ENCODE measurements around the gene IFT122. TPM values are rescaled to one million over a fixed set of nuclear protein-coding genes. Genes with fewer than 3 reads are reported as not detected.
A peak's percentile ranks its signal among the peaks of the same experiment; 100 is the strongest.

Gene IFT122
- total RNA-seq, 5 donors from 2014 or later (not counting 1 experiment from before 2014, with no cell fraction given): 15.0 to 23.9 (median 18.1) TPM

- Histone ChIP-seq H3K36me3 (ENCODE audit: control insufficient read depth in 2 of 2, extremely low read depth in 1 of 2, insufficient read depth in 1 of 2, low read length in 1 of 2) (peaks cover 0 to 17% of the 10 kb centered on the region in 2 donors), H3K27me3 (replicated peaks in 1 of 2; ENCODE audit: control insufficient read depth in 2 of 2, extremely low read depth in 1 of 2, insufficient read depth in 2 of 2, low read length in 1 of 2) (no peaks in the 10 kb centered on the region), H3K4me1 (ENCODE audit: control insufficient read depth in 1 of 2, extremely low read depth in 1 of 2, insufficient read depth in 2 of 2, low read length in 2 of 2) (peaks cover 18 to 23% of the 10 kb centered on the region in 2 experiments), H3K27ac (ENCODE audit: low read length) (peak overlapping the region; percentile 86), H3K9me3 (no peaks in the 10 kb centered on the region), H3K4me3 (ENCODE audit: control insufficient read depth in 1 of 2, extremely low read depth in 1 of 2, low read length in 1 of 2) (peak overlapping the region in 1 of 2 donors; percentile 89)
- no CpG with 5 or more reads among the region's 9 CpGs for WGBS (ENCODE audit: insufficient coverage)
- peak in 5 of 35 experiments; percentile 5 to 35 (median 14) for DNase-seq
- CTCF ChIA-PET: interaction anchor here in 1 of 2 donors (0.6 kb wide), 2 partner anchors 49 to 326 kb away, joined by 3 read pairs; no protein-coding TSS in a partner anchor
- no peak for ATAC-seq (replicated peaks in 1 of 4)
- H3K36me3 Mint-ChIP-seq: peaks cover 16% of the 10 kb centered on the region
- no peaks in the 10 kb centered on the region for H3K27me3 Mint-ChIP-seq
- POLR2A ChIA-PET: interaction anchor here (0.6 to 1.0 kb wide), 3 partner anchors 125 to 388 kb away, joined by 3 to 6 read pairs (median 4); a partner anchor contains a TSS
- H3K4me3 Mint-ChIP-seq: peak overlapping the region; percentile 83 to 92 (median 85)
- no peaks in the 10 kb centered on the region for H3K9me3 Mint-ChIP-seq
- peaks cover 60 to 72% (median 61%) of the 10 kb centered on the region in 3 donors for H3K4me1 Mint-ChIP-seq
- peak overlapping the region; percentile 94 to 96 for H3K27ac Mint-ChIP-seq
Observed at GRCh38 chr3:129441215-129441614, 1.2 kb downstream of the IFT122 start.

- ChIA-PET CTCF (interaction anchor here in 1 of 2 donors (0.6 kb wide), 3 partner anchors 48 to 833 kb away, joined by 3 read pairs; no protein-coding TSS in a partner anchor), POLR2A (interaction anchor here (0.6 to 0.7 kb wide), 3 partner anchors 13 to 387 kb away, joined by 4 to 8 read pairs (median 6); no protein-coding TSS in a partner anchor)
- Mint-ChIP-seq H3K27me3 (no peaks in the 10 kb centered on the region), H3K36me3 (peaks cover 10% of the 10 kb centered on the region), H3K4me3 (peak overlapping the region; percentile 83 to 92 (median 85)), H3K4me1 (peaks cover 55 to 67% (median 55%) of the 10 kb centered on the region in 3 donors), H3K9me3 (no peaks in the 10 kb centered on the region), H3K27ac (peak overlapping the region; percentile 94 to 96)
- H3K4me3 ChIP-seq (ENCODE audit: control insufficient read depth in 1 of 2, extremely low read depth in 1 of 2, low read length in 1 of 2): no peak overlapping the region
- H3K9me3 ChIP-seq: no peaks in the 10 kb centered on the region
- no peaks in the 10 kb centered on the region for H3K27me3 ChIP-seq (replicated peaks in 1 of 2; ENCODE audit: control insufficient read depth in 2 of 2, extremely low read depth in 1 of 2, insufficient read depth in 2 of 2, low read length in 1 of 2)
- peaks cover 18 to 23% of the 10 kb centered on the region in 2 experiments for H3K4me1 ChIP-seq (ENCODE audit: control insufficient read depth in 1 of 2, extremely low read depth in 1 of 2, insufficient read depth in 2 of 2, low read length in 2 of 2)
- DNase-seq (no peak), ATAC-seq (replicated peaks in 1 of 4) (no peak)
- peaks cover 0 to 11% of the 10 kb centered on the region in 2 donors for H3K36me3 ChIP-seq (ENCODE audit: control insufficient read depth in 2 of 2, extremely low read depth in 1 of 2, insufficient read depth in 1 of 2, low read length in 1 of 2)
- no CpG with 5 or more reads among the region's 4 CpGs for WGBS (ENCODE audit: insufficient coverage)
- peak overlapping the region; percentile 86 for H3K27ac ChIP-seq (ENCODE audit: low read length)
Observed at GRCh38 chr3:129441782-129442181, 1.8 kb downstream of the IFT122 start.

DNA sequence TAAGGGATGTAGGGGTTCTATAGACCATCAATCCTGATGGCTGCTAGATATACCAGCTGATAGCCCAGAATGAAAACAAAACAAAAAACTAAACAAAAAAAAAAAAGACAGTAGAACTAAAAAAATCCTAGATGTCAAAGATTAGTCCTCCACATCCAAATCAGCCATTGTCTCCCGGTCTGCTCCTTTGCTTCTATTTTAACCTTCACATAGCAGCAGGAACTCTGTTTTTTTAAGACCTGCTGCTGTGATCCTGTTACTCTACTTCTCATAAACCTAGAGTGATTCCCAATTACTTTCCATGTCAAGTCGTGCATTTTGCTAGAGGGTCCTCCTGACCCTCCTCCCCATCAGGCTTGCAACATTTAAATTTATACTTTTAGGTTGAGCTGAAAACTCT, 2.5 kb downstream of the IFT122 start:
- H3K4me1 Mint-ChIP-seq: peaks cover 49 to 61% (median 52%) of the 10 kb centered on the region in 3 donors
- peak overlapping the region; percentile 86 for H3K27ac ChIP-seq (ENCODE audit: low read length)

DNA sequence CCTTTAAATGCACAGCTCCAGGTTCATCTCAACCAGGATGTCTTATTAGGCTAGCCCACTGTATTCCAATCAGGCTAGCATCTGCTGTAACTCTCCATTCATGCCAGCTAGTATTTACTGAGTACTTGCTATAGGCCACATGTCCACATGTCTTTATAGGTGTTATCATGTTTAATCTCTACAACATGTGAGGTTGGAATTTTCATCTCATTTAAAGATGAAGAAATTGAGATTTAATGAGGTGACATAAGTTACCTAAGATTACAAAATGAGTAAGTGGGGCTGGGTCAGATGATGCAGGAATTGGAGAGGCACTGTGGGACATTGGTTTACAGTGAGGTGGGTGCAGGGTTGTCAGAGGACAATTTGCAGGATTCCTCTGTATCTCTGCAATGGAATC, 2.9 kb downstream of the IFT122 start:
- ChIA-PET POLR2A (interaction anchor here in 1 of 2 donors (0.6 kb wide), 1 partner anchor 162 kb away, joined by 7 read pairs; no protein-coding TSS in a partner anchor), CTCF (no interaction called here)
- Mint-ChIP-seq H3K27ac (peak overlapping the region; percentile 94 to 96), H3K4me3 (no peak overlapping the region), H3K36me3 (peaks cover 1% of the 10 kb centered on the region), H3K4me1 (peaks cover 44 to 56% (median 48%) of the 10 kb centered on the region in 3 donors), H3K27me3 (no peaks in the 10 kb centered on the region), H3K9me3 (no peaks in the 10 kb centered on the region)
- ATAC-seq (replicated peaks in 1 of 4) (no peak), DNase-seq (no peak)
- H3K27me3 ChIP-seq (replicated peaks in 1 of 2; ENCODE audit: control insufficient read depth in 2 of 2, extremely low read depth in 1 of 2, insufficient read depth in 2 of 2, low read length in 1 of 2): no peaks in the 10 kb centered on the region
- no peak overlapping the region for H3K4me3 ChIP-seq (ENCODE audit: control insufficient read depth in 1 of 2, extremely low read depth in 1 of 2, low read length in 1 of 2)
- peaks cover 18 to 23% of the 10 kb centered on the region in 2 experiments for H3K4me1 ChIP-seq (ENCODE audit: control insufficient read depth in 1 of 2, extremely low read depth in 1 of 2, insufficient read depth in 2 of 2, low read length in 2 of 2)
- H3K36me3 ChIP-seq (ENCODE audit: control insufficient read depth in 2 of 2, extremely low read depth in 1 of 2, insufficient read depth in 1 of 2, low read length in 1 of 2): peaks cover 0 to 1% of the 10 kb centered on the region in 2 donors
- no peaks in the 10 kb centered on the region for H3K9me3 ChIP-seq
- H3K27ac ChIP-seq (ENCODE audit: low read length): peak overlapping the region; percentile 86

More for the DNA sequence above, 2.5 kb downstream of the IFT122 start:
- H3K27me3 ChIP-seq (replicated peaks in 1 of 2; ENCODE audit: control insufficient read depth in 2 of 2, extremely low read depth in 1 of 2, insufficient read depth in 2 of 2, low read length in 1 of 2): no peaks in the 10 kb centered on the region
- H3K9me3 Mint-ChIP-seq: no peaks in the 10 kb centered on the region
- peaks cover 6% of the 10 kb centered on the region for H3K36me3 Mint-ChIP-seq
- DNase-seq: no peak
- no peaks in the 10 kb centered on the region for H3K9me3 ChIP-seq
- no peaks in the 10 kb centered on the region for H3K27me3 Mint-ChIP-seq
- no peak for ATAC-seq (replicated peaks in 1 of 4)
- CTCF ChIA-PET: interaction anchor here in 1 of 2 donors (0.6 kb wide), 1 partner anchor 834 kb away, joined by 3 read pairs; no protein-coding TSS in a partner anchor
- whole genome bisulfite sequencing (ENCODE audit: insufficient coverage): 100% methylated on average over 2 of the region's 2 CpGs
- peaks cover 0 to 6% of the 10 kb centered on the region in 2 donors for H3K36me3 ChIP-seq (ENCODE audit: control insufficient read depth in 2 of 2, extremely low read depth in 1 of 2, insufficient read depth in 1 of 2, low read length in 1 of 2)
- no peak overlapping the region for H3K4me3 Mint-ChIP-seq
- POLR2A ChIA-PET: interaction anchor here in 1 of 2 donors (0.6 kb wide), 2 partner anchors 12 to 163 kb away, joined by 7 to 8 read pairs; no protein-coding TSS in a partner anchor
- H3K27ac Mint-ChIP-seq: peak overlapping the region; percentile 94 to 96
- no peak overlapping the region for H3K4me3 ChIP-seq (ENCODE audit: control insufficient read depth in 1 of 2, extremely low read depth in 1 of 2, low read length in 1 of 2)
- H3K4me1 ChIP-seq (ENCODE audit: control insufficient read depth in 1 of 2, extremely low read depth in 1 of 2, insufficient read depth in 2 of 2, low read length in 2 of 2): peaks cover 18 to 23% of the 10 kb centered on the region in 2 experiments

DNA sequence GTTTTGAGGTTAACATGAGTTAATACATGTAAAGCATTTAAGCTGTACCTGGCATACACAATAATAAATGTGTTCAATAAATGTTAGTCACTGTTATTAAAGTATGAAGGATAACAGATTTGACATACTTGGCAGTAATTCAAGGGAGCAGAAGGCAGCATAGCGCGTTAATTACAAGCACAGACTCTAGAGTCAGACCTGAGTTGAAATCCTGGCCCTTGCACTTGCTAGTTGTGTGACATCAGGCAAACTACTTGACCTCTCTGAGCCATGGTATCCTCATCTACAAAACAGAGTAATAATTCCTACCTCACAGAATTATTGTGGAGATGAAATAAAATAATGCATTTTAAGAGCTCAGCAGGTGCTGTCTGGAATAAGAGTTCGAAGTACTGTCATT, 5.4 kb downstream of the IFT122 start:
- no peaks in the 10 kb centered on the region for H3K36me3 ChIP-seq (ENCODE audit: control insufficient read depth in 2 of 2, extremely low read depth in 1 of 2, insufficient read depth in 1 of 2, low read length in 1 of 2)
- WGBS (ENCODE audit: insufficient coverage): 100% methylated on average over 2 of the region's 3 CpGs

DNA sequence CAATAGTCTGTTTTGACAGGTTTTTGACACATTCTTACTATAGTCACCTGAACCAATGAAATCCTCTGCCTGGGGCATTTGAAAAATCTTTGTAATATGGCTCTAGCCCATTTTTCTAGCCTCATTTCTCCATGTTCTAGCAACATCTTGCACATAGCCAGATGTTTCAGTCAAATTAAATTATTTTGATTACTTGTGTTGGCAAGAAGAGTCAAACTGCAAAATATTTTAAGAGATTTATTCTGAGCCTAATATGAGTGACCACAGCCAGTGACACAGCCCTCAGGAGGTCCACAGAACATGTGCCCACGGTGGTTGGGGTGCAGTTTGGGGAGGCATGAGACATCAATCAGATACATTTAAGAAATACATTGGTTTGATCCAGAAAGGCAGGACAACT, 6.9 kb downstream of the IFT122 start:
- peaks cover 24 to 29% (median 27%) of the 10 kb centered on the region in 3 donors for H3K4me1 Mint-ChIP-seq
- no peaks in the 10 kb centered on the region for H3K27me3 Mint-ChIP-seq
- ATAC-seq (replicated peaks in 1 of 4) (no peak), DNase-seq (no peak)
- no peak overlapping the region for H3K27ac ChIP-seq (ENCODE audit: low read length)
- no peak overlapping the region for H3K4me3 Mint-ChIP-seq
- no peaks in the 10 kb centered on the region for H3K9me3 Mint-ChIP-seq
- no peak overlapping the region for H3K4me3 ChIP-seq (ENCODE audit: control insufficient read depth in 1 of 2, extremely low read depth in 1 of 2, low read length in 1 of 2)
- CTCF ChIA-PET: interaction anchor here in 1 of 2 donors (0.6 kb wide), 1 partner anchor 18 kb away, joined by 6 read pairs; no protein-coding TSS in a partner anchor
- POLR2A ChIA-PET: no interaction called here
- H3K27me3 ChIP-seq (replicated peaks in 1 of 2; ENCODE audit: control insufficient read depth in 2 of 2, extremely low read depth in 1 of 2, insufficient read depth in 2 of 2, low read length in 1 of 2): no peaks in the 10 kb centered on the region
- no peak overlapping the region for H3K27ac Mint-ChIP-seq
- no CpG with 5 or more reads among the region's 1 CpG for WGBS (ENCODE audit: insufficient coverage)
- H3K36me3 ChIP-seq (ENCODE audit: control insufficient read depth in 2 of 2, extremely low read depth in 1 of 2, insufficient read depth in 1 of 2, low read length in 1 of 2): no peaks in the 10 kb centered on the region
- H3K9me3 ChIP-seq: no peaks in the 10 kb centered on the region
- peaks cover 1 to 8% of the 10 kb centered on the region in 2 experiments for H3K4me1 ChIP-seq (ENCODE audit: control insufficient read depth in 1 of 2, extremely low read depth in 1 of 2, insufficient read depth in 2 of 2, low read length in 2 of 2)
- H3K36me3 Mint-ChIP-seq: peaks cover 1% of the 10 kb centered on the region

More for the DNA sequence above, 5.4 kb downstream of the IFT122 start:
- Mint-ChIP-seq H3K27ac (no peak overlapping the region), H3K36me3 (no peaks in the 10 kb centered on the region), H3K9me3 (no peaks in the 10 kb centered on the region), H3K4me3 (no peak overlapping the region), H3K4me1 (peaks cover 38 to 40% (median 39%) of the 10 kb centered on the region in 3 donors), H3K27me3 (no peaks in the 10 kb centered on the region)
- no peak for DNase-seq
- H3K4me3 ChIP-seq (ENCODE audit: control insufficient read depth in 1 of 2, extremely low read depth in 1 of 2, low read length in 1 of 2): no peak overlapping the region
- H3K27me3 ChIP-seq (replicated peaks in 1 of 2; ENCODE audit: control insufficient read depth in 2 of 2, extremely low read depth in 1 of 2, insufficient read depth in 2 of 2, low read length in 1 of 2): no peaks in the 10 kb centered on the region
- ChIA-PET POLR2A (no interaction called here), CTCF (interaction anchor here in 1 of 2 donors (0.6 kb wide), 1 partner anchor 160 kb away, joined by 3 read pairs; no protein-coding TSS in a partner anchor)
- H3K4me1 ChIP-seq (ENCODE audit: control insufficient read depth in 1 of 2, extremely low read depth in 1 of 2, insufficient read depth in 2 of 2, low read length in 2 of 2): peaks cover 13 to 20% of the 10 kb centered on the region in 2 experiments
- H3K9me3 ChIP-seq: no peaks in the 10 kb centered on the region
- no peak overlapping the region for H3K27ac ChIP-seq (ENCODE audit: low read length)
- no peak for ATAC-seq (replicated peaks in 1 of 4)

All from T-cell (primary cell).